HEK293 (cell line): ENCODE measurements around the gene TMEM176A.

Source experiments
- CTCF ChIA-PET: fragments of 350-600 bp; formaldehyde crosslinking; extraction: SDS; loops from one replicate; lab custom pipeline; 2021; ENCODE audit warnings: antibody characterized with exemption; lab: Yijun Ruan, JAX
- POLR2A ChIA-PET: fragments of 300-600 bp; formaldehyde crosslinking; extraction: SDS; loops from one replicate; lab custom pipeline; 2020; ENCODE audit warnings: antibody characterized with exemption, inconsistent platforms; lab: Yijun Ruan, JAX
- H3K27ac ChIP-seq: fragments of 200-500 bp; sonication (Bioruptor generic); 2 replicates; pipeline ENCODE4 v1.5.1; 2014; ENCODE audit warnings: low read depth, low read length, control low read depth, inconsistent platforms; ENCODE audit errors: extremely low read depth
- H3K36me3 ChIP-seq, 2 experiments: fragments of 200-500 bp in 1 of 2; sonication (Bioruptor generic) in 1 of 2; 1 replicate in 1 of 2; 2 replicates in 1 of 2; pipeline ENCODE4 v1.5.1; 2014 to 2017; ENCODE audit warnings: inconsistent platforms in 2 of 2, low read length in 2 of 2; ENCODE audit not compliant: control insufficient read depth in 2 of 2, insufficient read depth in 1 of 2
- H3K4me1 ChIP-seq: fragments of 200-500 bp; sonication (Bioruptor generic); 2 replicates; pipeline ENCODE4 v1.5.1; 2014; ENCODE audit warnings: mild to moderate bottlenecking, low read length, inconsistent platforms; ENCODE audit not compliant: control insufficient read depth, insufficient read depth
- H3K4me3 ChIP-seq: 2 replicates; pipeline ENCODE4 v1.5.1; 2011; ENCODE audit warnings: low read depth, mild to moderate bottlenecking, control low read depth, low read length, moderate library complexity
- H3K9me3 ChIP-seq: fragments of 200-500 bp; sonication (Bioruptor generic); 2 replicates; pipeline ENCODE4 v1.5.1; 2014; ENCODE audit warnings: low read depth, low read length, inconsistent platforms; ENCODE audit not compliant: control insufficient read depth, insufficient read depth
- BCL11A ChIP-seq: fragments of 450-650 bp; formaldehyde crosslinking; IDR thresholded peaks from 2 replicates; pipeline ENCODE4 v1.5.1; 2016; ENCODE audit warnings: low read depth, missing biosample characterization, missing genetic modification characterization
- KLF1 ChIP-seq: fragments of 450-650 bp; formaldehyde crosslinking; IDR thresholded peaks from 2 replicates; pipeline ENCODE4 v1.5.1; 2016; ENCODE audit warnings: missing biosample characterization, missing genetic modification characterization
- KLF16 ChIP-seq: fragments of 450-650 bp; formaldehyde crosslinking; IDR thresholded peaks from 2 replicates; pipeline ENCODE4 v1.5.1; 2017; ENCODE audit warnings: missing biosample characterization, missing genetic modification characterization
- SCRT1 ChIP-seq: fragments of 450-650 bp; formaldehyde crosslinking; IDR thresholded peaks from 2 replicates; pipeline ENCODE4 v1.5.1; 2016; ENCODE audit warnings: missing biosample characterization, missing genetic modification characterization, borderline replicate concordance
- ZBTB11 ChIP-seq: fragments of 450-650 bp; formaldehyde crosslinking; conservative IDR thresholded peaks from 2 replicates; pipeline ENCODE4 v1.5.1; 2016; ENCODE audit warnings: low read depth, missing biosample characterization, missing genetic modification characterization
- ZNF132 ChIP-seq: fragments of 450-650 bp; formaldehyde crosslinking; IDR thresholded peaks from 2 replicates; pipeline ENCODE4 v1.5.1; 2017; ENCODE audit warnings: missing biosample characterization, missing genetic modification characterization, borderline replicate concordance
- ZNF138 ChIP-seq: fragments of 450-650 bp; formaldehyde crosslinking; IDR thresholded peaks from 2 replicates; pipeline ENCODE4 v1.5.1; 2016; ENCODE audit warnings: missing biosample characterization, missing genetic modification characterization, borderline replicate concordance
- ZNF148 ChIP-seq: fragments of 450-650 bp; formaldehyde crosslinking; IDR thresholded peaks from 2 replicates; pipeline ENCODE4 v1.5.0; 2017; ENCODE audit warnings: missing biosample characterization, missing genetic modification characterization, borderline replicate concordance
- ZNF169 ChIP-seq: fragments of 450-650 bp; formaldehyde crosslinking; IDR thresholded peaks from 2 replicates; pipeline ENCODE4 v1.5.1; 2016; ENCODE audit warnings: missing biosample characterization, missing genetic modification characterization
- ZNF18 ChIP-seq: fragments of 450-650 bp; formaldehyde crosslinking; IDR thresholded peaks from 2 replicates; pipeline ENCODE4 v1.5.1; 2016; ENCODE audit warnings: missing biosample characterization, missing genetic modification characterization
- ZNF19 ChIP-seq: fragments of 450-650 bp; formaldehyde crosslinking; IDR thresholded peaks from 2 replicates; pipeline ENCODE4; 2016; ENCODE audit warnings: missing biosample characterization, missing genetic modification characterization, low read depth
- ZNF223 ChIP-seq: fragments of 450-650 bp; formaldehyde crosslinking; IDR thresholded peaks from 2 replicates; pipeline ENCODE4 v1.5.1; 2016; ENCODE audit warnings: missing biosample characterization, missing genetic modification characterization
- ZNF266 ChIP-seq: fragments of 450-650 bp; formaldehyde crosslinking; IDR thresholded peaks from 2 replicates; pipeline ENCODE4 v1.5.1; 2016; ENCODE audit warnings: missing biosample characterization, missing genetic modification characterization, low read depth
- ZNF324 ChIP-seq: fragments of 450-650 bp; formaldehyde crosslinking; IDR thresholded peaks from 2 replicates; pipeline ENCODE4 v1.5.1; 2016; ENCODE audit warnings: missing biosample characterization, missing genetic modification characterization
- ZNF513 ChIP-seq: fragments of 450-650 bp; IDR thresholded peaks from 2 replicates; pipeline ENCODE4 v1.5.1; 2018; ENCODE audit warnings: missing biosample characterization, missing genetic modification characterization
- ZNF530 ChIP-seq: fragments of 450-650 bp; formaldehyde crosslinking; IDR thresholded peaks from 2 replicates; pipeline ENCODE4 v1.5.1; 2016; ENCODE audit warnings: low read depth, missing biosample characterization, missing genetic modification characterization

TMEM176A gene

GRCh38 chr7:150800581-150801241, at the start of gene TMEM176A:
Gene TMEM176A (plus strand): TSS chr7:150800769. CDS start chr7:150801551, 782 bp downstream.
- ChIA-PET CTCF (no interaction called here), POLR2A (no interaction called here)
- Histone ChIP-seq H3K27ac (no peak within 1 kb of the TSS), H3K9me3 (no peaks in the 10 kb centered on the region)
- no peak for TF ChIP-seq KLF1 (tag by site-specific recombination)
- no peak for TF ChIP-seq ZNF513 (tag by site-specific recombination)
- TF ChIP-seq ZNF19: no peak
- TF ChIP-seq SCRT1: no peak
- no peak for TF ChIP-seq ZNF138
- no peak for TF ChIP-seq KLF16 (tag by site-specific recombination)
- no peak for TF ChIP-seq ZNF223 (tag by site-specific recombination)
- TF ChIP-seq ZBTB11 (tag by site-specific recombination): no peak
- no peak for TF ChIP-seq ZNF530 (tag by site-specific recombination)
- TF ChIP-seq ZNF132: no peak
- TF ChIP-seq ZNF324 (tag by site-specific recombination): no peak
- TF ChIP-seq, all 188 proteins: peak for 0
- H3K4me3 ChIP-seq: no peak within 1 kb of the TSS
- no peaks in the 10 kb centered on the region for H3K4me1 ChIP-seq
- no peaks in the 10 kb centered on the region for H3K36me3 ChIP-seq

- TF ChIP-seq ZNF148: no peak
- TF ChIP-seq BCL11A (tag by site-specific recombination): no peak
- no peak for TF ChIP-seq ZNF169 (tag by site-specific recombination)
- no peak for TF ChIP-seq ZNF19
- no peak for TF ChIP-seq ZNF266 (tag by site-specific recombination)
- no peak for TF ChIP-seq ZNF18 (tag by site-specific recombination)
- POLR2A ChIA-PET: no interaction called here
- Histone ChIP-seq H3K36me3 (no peaks in the 10 kb centered on the region), H3K9me3 (no peaks in the 10 kb centered on the region), H3K27ac (no peak overlapping the region), H3K4me3 (no peak overlapping the region), H3K4me1 (no peaks in the 10 kb centered on the region)
- CTCF ChIA-PET: no interaction called here
These were observed 48.9 kb upstream of the TMEM176A start for GRCh38 chr7:150751702-150752101.
